SHP77 (cell line): ENCODE measurements around the gene TGFBR3L.
"Not testable (repeated sequence)": the region's sequence is repeated elsewhere in the genome, so short reads cannot be mapped to it uniquely, and the experiment has no call there.

ENCODE experiments used
- DNase-seq, 2 experiments: peaks; one replicate each; lab custom pipeline; 2025; lab: John Stamatoyannopoulos, UW

TGFBR3L gene

DNA sequence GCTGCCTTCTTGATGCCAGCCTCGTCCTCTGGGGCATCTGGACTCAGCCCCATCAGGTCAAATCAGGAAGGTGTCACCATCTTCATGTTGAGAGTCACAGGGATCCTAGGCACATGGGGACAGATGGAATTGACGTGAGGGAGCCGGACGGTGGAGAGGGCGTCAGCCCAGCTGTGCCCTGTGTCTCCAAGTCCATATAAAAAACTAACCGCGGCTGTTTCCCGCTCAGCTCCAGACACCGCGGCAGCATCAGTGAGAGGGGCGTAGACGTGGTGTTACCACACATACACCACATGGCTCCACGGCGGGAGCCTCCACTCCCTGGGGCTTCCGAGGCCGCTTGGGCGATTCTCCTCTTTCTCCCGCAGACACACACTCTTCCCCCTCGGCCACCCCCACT lies 34.8 kb upstream of the TGFBR3L start:
- DNase-seq = no peak

DNA sequence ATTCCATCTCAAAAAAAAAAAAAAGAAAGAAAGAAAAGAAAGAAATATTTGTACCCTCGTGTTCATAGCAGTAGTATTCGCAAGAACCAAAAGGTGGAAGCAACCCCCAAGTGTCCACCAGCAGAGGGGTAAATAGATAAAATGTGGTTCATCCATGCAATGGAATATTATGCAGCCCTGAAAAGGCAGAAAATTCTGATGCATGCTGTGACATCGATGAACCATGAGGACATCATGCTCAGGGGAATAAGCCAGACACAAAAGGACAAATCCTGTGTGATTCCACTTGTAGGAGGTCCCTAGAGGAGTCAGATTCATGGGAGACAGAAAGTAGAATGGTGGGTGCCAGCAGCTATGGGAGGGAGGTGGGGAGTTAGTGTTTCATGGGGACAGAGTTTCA lies 32.7 kb upstream of the TGFBR3L start:
- DNase-seq = no peak

DNA sequence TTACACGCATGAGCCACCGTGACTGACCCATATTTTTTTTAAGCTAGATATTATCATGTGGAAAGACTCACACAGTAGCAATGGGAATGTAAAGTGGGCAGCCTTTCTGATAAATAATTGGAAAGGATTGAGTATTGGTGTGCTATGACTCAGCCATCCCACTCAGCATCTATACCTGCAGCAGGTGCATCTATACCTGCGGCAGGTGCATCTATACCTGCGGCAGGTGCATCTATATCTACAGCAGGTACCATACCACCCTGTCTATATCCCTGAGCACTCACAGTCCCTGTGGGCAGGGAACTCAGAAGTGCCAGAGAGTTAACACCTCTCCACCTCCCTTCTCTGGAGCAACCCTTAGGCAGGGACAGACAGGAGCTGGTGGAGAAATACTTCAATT lies 31.5 kb upstream of the TGFBR3L start:
- no peak for DNase-seq

GRCh38 chr19:7883796-7884570 lies 30.6 kb upstream of the TGFBR3L start:
- DNase-seq = no peak

- DNase-seq = no peak
Observed at GRCh38 chr19:7885818-7886217, 28.8 kb upstream of the TGFBR3L start.

DNA sequence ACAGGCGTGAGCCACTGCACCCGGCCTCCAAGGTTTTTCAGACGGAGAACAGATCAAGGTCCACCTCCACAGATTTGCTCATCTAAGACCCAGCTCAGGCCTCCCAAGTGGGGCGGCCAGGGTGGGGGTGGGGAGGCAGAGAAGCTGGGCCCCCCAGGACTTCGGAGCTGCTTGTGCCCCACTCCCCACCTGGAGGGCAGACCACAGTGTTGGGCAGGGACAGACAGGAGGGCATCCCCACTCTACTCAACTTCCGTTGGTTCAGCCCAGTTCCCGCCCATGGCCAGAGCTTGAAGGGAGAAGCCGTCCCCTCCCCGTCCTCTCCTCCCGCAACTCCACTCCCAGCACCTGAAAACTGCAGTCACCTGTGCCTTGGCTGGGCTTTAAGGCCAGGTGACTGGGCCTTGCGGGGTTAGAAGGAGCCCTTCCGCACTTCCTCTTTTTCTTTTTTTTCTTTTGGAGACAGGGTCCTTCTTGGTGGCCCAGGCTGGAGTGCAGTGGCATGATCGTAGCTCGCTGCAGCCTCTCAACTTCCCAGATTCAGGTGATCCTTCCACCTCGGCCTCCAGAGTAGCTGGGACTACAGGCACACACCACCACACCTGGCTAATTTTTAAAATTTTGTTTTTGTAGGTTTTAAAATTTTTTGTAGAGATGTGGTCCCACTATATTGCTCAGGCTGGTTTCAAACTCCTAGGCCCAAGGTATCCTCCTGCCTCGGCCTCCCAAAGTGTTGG lies 27.1 kb upstream of the TGFBR3L start:
- DNase-seq = no peak

GRCh38 chr19:7888145-7888825 lies 26.3 kb upstream of the TGFBR3L start, which contains the start of gene LRRC8E:
Gene LRRC8E, plus strand, starts transcription at chr19:7888510. Its CDS starts 7,094 bp downstream, at chr19:7895604.
- DNase-seq = no peak

- DNase-seq = no peak
Observed at GRCh38 chr19:7888826-7889217, 25.8 kb upstream of the TGFBR3L start.

- not testable (repeated sequence) for DNase-seq
Observed at GRCh38 chr19:7893362-7894101, 21.1 kb upstream of the TGFBR3L start.

- peak in 1 of 2 experiments; percentile 47 for DNase-seq
Observed at GRCh38 chr19:7894612-7895309, 19.9 kb upstream of the TGFBR3L start.

GRCh38 chr19:7895565-7895964 lies 19.1 kb upstream of the TGFBR3L start:
- no peak for DNase-seq

GRCh38 chr19:7897292-7897691 lies 17.3 kb upstream of the TGFBR3L start:
- DNase-seq = no peak

DNA sequence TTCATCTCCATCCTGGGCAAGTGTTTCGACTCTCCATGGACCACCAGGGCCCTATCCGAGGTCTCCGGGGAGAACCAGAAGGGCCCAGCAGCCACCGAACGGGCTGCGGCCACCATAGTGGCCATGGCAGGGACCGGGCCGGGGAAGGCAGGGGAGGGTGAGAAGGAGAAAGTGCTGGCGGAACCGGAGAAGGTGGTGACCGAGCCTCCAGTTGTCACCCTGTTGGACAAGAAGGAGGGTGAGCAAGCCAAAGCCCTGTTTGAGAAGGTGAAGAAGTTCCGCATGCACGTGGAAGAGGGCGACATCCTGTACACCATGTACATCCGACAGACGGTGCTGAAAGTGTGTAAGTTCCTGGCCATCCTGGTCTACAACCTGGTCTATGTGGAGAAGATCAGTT lies 15.7 kb upstream of the TGFBR3L start:
- no peak for DNase-seq

- DNase-seq = no peak
Observed at GRCh38 chr19:7899751-7900378, 14.8 kb upstream of the TGFBR3L start.

GRCh38 chr19:7900401-7900870 lies 14.2 kb upstream of the TGFBR3L start:
- no peak for DNase-seq

DNA sequence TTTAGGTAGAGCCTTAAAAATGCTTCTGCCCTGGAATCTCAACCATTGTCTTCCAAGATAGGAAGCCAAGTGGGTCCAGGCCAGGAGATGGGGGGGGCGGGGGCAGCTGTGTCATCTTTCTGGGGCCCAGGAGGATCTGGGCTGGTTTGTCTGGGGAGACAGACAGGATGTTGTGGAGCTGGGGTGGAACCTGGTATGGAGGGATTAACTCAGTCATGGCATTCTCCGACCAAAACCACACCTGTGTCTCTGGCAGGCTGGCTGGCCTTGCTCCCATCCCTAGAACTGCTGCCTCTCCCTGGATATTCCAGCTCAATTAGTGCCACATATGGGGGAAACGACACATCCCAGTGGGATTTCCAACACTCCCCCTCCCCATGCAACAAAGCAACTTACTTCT lies 13.7 kb upstream of the TGFBR3L start:
- no peak for DNase-seq

GRCh38 chr19:7901337-7901736 lies 13.3 kb upstream of the TGFBR3L start:
- DNase-seq = no peak

DNA sequence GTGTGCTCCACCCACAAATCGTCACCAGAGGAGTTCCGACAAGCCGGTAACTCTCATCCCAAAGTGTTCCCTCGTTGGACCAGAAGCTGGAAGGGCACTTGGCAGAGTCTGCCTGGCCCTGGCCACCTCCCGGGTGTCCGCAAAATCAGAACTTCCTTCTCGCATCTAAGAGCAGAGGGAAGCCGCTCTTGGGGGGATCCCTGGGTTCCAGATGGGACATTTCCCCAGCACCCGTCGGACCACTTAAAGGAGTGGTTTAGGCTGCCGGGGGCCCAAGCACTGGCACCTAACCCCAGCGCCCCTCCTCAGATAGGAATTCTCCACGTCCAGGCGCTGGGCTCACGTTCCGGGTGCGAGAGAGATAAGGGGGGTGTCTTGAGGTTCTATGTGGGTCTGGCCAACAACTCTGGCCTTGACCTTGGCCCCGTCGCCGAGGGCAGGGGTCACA lies 11.8 kb upstream of the TGFBR3L start:
- DNase-seq = no peak

DNA sequence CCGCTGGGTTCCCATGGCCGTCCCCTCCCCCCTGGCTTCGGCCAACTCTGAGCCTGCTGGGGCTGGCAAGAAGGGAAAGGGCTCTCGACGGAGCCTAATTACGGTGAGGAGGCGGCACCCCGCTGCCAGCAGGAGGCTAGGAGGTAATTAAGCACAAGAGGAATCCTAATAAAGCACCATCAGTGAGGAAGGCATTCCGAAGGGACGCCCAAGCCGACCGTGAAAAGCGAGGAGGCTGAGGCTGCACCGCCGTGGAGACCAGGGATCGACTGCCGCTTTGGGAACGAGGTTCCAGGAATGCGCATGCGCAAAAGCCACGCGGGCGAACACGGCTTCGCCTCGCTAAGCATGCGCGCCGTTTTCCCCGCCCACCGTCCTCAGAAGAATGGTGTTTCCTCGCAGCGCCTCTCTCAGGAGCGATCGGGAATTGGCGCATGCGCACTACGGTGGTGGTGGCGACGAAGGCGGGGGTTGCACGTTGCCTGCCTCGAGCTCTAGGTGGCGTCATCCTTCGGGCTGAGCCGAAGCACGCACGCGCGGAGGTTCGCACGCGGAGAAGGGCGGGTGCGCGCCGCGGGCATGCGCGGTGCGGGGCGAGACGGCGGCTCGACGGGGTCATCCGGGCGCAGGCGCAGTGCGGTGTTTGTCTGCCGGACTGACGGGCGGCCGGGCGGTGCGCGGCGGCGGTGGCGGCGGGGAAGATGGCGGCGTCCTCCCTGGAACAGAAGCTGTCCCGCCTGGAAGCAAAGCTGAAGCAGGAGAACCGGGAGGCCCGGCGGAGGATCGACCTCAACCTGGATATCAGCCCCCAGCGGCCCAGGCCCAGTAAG lies 11.2 kb upstream of the TGFBR3L start, which contains the start of gene MAP2K7:
Gene MAP2K7 (plus strand): TSS at position 634 of the 830 bp plus-strand sequence. CDS start 68 bp downstream, at position 702.
- peak; percentile 98 for DNase-seq
